Parietal lobe (tissue), 1 donor: Measurements from ENCODE around the gene SIX2. TPM values are rescaled to one million over a fixed set of nuclear protein-coding genes. Genes with fewer than 3 reads are reported as not detected.

Experiments
- total RNA-seq: library from RNA; depleted of rRNA; stranded (reverse); fragments of >200 nt; gene quantifications from one replicate; pipeline ENCODE4 v1.2.3, GENCODE V29; 2014

The SIX2 gene
- not detected for total RNA-seq

DNA sequence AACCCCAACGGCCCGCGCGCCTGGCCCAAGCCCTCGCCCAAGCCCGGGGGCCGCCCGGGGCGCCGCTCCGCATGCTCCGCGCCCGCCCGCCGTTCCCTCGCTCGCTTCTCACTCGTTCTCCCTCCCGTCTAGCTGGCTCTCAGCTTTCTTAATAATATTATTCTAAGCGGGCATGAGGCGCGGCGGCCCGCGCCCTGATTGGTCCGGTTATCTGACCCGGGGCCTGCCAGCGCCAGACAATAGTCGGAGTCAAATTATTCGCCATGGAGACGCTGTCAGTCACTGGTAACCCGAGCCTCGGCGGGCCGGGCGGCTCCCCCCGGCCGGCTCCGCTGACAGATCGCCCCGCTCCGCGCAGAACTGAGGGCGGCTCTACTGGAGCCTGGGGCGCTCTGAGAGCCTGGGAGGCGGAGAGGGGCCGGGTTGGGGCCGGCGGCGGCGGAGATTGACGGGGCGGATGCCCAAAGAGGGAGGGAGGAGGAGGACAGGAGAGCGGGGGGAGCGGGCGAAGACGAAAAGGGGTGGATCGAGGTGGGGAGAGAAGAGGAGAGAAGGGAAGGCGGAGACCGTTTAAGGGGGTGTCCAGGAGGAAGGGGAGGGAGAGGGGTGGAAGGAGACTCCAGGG is at the start of gene SIX2:
TSS of gene SIX2 (minus strand) at position 150 of the 625 bp plus-strand sequence. CDS start 342 bp downstream, outside the sequence.

Other genes with a start within 250 kb of the SIX2 start
- gene SIX3, start 67.8 kb downstream of the SIX2 start, total RNA-seq: 0.31 TPM